HG03159 (cell line): ENCODE results near the gene A1BG.
A peak's percentile ranks its signal among the peaks of the same experiment; 100 is the strongest.
"Not testable (repeated sequence)": the region's sequence is repeated elsewhere in the genome, so short reads cannot be mapped to it uniquely, and the experiment has no call there.

Experiments
- ATAC-seq: cut with Tn5 transposase; IDR thresholded peaks from one replicate; pipeline ENCODE4 v1.9.1; 2021; ENCODE audit warnings: mild to moderate bottlenecking, moderate library complexity; ENCODE audit not compliant: unreplicated experiment

The A1BG gene

GRCh38 chr19:58362272-58362994 lies 9.1 kb upstream of the A1BG start, which contains the start of gene ZNF497:
Gene ZNF497, minus strand, starts transcription at chr19:58362751. Its CDS starts 5,116 bp downstream, at chr19:58357635.
- ATAC-seq, result peak; percentile 86

- peak; percentile 9 for ATAC-seq
Measured at GRCh38 chr19:58361900-58362271, 8.6 kb upstream of the A1BG start.

- ATAC-seq, result no peak
Measured at GRCh38 chr19:58357481-58358145, 4.3 kb upstream of the A1BG start.

GRCh38 chr19:58356766-58357480 lies 3.6 kb upstream of the A1BG start:
- ATAC-seq, result no peak

- ATAC-seq, result no peak
Measured at GRCh38 chr19:58355908-58356765, 2.8 kb upstream of the A1BG start.

GRCh38 chr19:58355215-58355796 lies 2.0 kb upstream of the A1BG start:
- no peak for ATAC-seq

- no peak for ATAC-seq
Measured at GRCh38 chr19:58354478-58355030, 1.3 kb upstream of the A1BG start.

- ATAC-seq, result no peak
Measured at GRCh38 chr19:58353717-58354477, 605 bp upstream of the A1BG start.

GRCh38 chr19:58351990-58352755 lies 1.1 kb downstream of the A1BG start:
- no peak for ATAC-seq

GRCh38 chr19:58351558-58351878 lies 1.8 kb downstream of the A1BG start:
- no peak for ATAC-seq

- no peak for ATAC-seq
Measured at GRCh38 chr19:58350871-58351557, 2.3 kb downstream of the A1BG start.

GRCh38 chr19:58350001-58350861 lies 3.1 kb downstream of the A1BG start:
- no peak for ATAC-seq

GRCh38 chr19:58349590-58349989 lies 3.7 kb downstream of the A1BG start:
- no peak for ATAC-seq

- ATAC-seq, result not testable (repeated sequence)
Measured at GRCh38 chr19:58348080-58348479, 5.2 kb downstream of the A1BG start.

GRCh38 chr19:58346961-58347929 lies 6.0 kb downstream of the A1BG start:
- peak; percentile 91 for ATAC-seq

- ATAC-seq, result no peak
Measured at GRCh38 chr19:58345558-58345957, 7.7 kb downstream of the A1BG start.
